ENCODE data around the gene JKAMP. TPM values are rescaled to one million over a fixed set of nuclear protein-coding genes. Genes with fewer than 3 reads are reported as not detected.

The JKAMP gene
- total RNA-seq, 2 donors from 2014 or later: 24.7 to 38.2 TPM

DNA sequence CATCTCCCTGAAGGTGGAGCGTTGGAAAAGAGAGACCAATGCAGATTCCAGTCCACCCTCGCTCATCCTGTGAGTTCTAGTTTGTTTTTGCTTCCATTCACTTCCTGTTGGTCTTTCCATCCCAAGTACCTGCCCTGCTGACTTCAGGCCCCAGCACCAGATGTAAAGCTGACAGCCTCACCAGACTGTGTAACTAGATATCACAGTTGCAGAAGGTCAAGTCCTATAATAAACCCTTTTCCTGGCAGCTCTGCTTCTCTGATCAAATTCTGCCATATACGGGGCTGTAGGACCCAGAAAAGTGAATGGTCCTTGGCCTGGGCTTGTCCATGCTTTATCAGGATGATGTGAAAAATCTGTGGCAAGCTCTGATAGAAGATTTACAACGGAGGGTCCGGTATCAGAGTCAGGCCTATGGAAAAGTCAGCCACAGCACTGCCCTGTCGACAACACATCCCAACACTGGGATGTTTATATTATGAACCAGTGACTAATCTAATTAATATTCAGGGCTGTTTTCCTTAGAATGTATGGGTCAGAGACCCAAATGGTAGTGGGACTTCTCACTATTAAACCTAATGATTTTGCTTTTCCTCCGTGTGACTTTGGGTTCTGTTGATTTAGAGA is 50.2 kb downstream of the JKAMP start:
- DNase-seq (ENCODE audit: low spot score) (no peak), ATAC-seq (no peak)
- Mint-ChIP-seq H3K4me3 (no peak overlapping the region), H3K36me3 (no peaks in the 10 kb centered on the region), H3K27me3 (peaks cover 16 to 36% of the 10 kb centered on the region in 2 donors), H3K27ac (no peak overlapping the region), H3K4me1 (ENCODE audit: low read depth in 2 of 2) (no peaks in the 10 kb centered on the region), H3K9me3 (no peaks in the 10 kb centered on the region)

- Mint-ChIP-seq H3K27ac (no peak overlapping the region), H3K27me3 (peaks cover 11 to 24% of the 10 kb centered on the region in 2 donors), H3K4me1 (ENCODE audit: low read depth in 2 of 2) (no peaks in the 10 kb centered on the region), H3K36me3 (no peaks in the 10 kb centered on the region), H3K4me3 (no peak overlapping the region), H3K9me3 (no peaks in the 10 kb centered on the region)
- DNase-seq (ENCODE audit: low spot score): no peak
- no peak for ATAC-seq
Observed at GRCh38 chr14:59537476-59537875, 53.2 kb downstream of the JKAMP start.

- ATAC-seq (no peak), DNase-seq (ENCODE audit: low spot score) (no peak)
- H3K27me3 Mint-ChIP-seq: peaks cover 14 to 24% of the 10 kb centered on the region in 2 donors
- H3K9me3 Mint-ChIP-seq: no peaks in the 10 kb centered on the region
- H3K36me3 Mint-ChIP-seq: no peaks in the 10 kb centered on the region
- H3K27ac Mint-ChIP-seq: no peak overlapping the region
- no peak overlapping the region for H3K4me3 Mint-ChIP-seq
- H3K4me1 Mint-ChIP-seq (ENCODE audit: low read depth in 2 of 2): no peaks in the 10 kb centered on the region
Observed at GRCh38 chr14:59538936-59539335, 54.6 kb downstream of the JKAMP start.

GRCh38 chr14:59540852-59541251 is 56.5 kb downstream of the JKAMP start:
- Mint-ChIP-seq H3K36me3 (no peaks in the 10 kb centered on the region), H3K4me3 (no peak overlapping the region)

GRCh38 chr14:59541731-59542130 is 57.4 kb downstream of the JKAMP start:
- ATAC-seq (no peak), DNase-seq (ENCODE audit: low spot score) (no peak)
- H3K4me3 Mint-ChIP-seq: no peak overlapping the region
- no peak overlapping the region for H3K27ac Mint-ChIP-seq
- no peaks in the 10 kb centered on the region for H3K36me3 Mint-ChIP-seq
- H3K4me1 Mint-ChIP-seq (ENCODE audit: low read depth in 2 of 2): no peaks in the 10 kb centered on the region
- no peaks in the 10 kb centered on the region for H3K9me3 Mint-ChIP-seq
- H3K27me3 Mint-ChIP-seq: peaks cover 10 to 12% of the 10 kb centered on the region in 2 donors

More at GRCh38 chr14:59540852-59541251, 56.5 kb downstream of the JKAMP start:
- Mint-ChIP-seq H3K4me1 (ENCODE audit: low read depth in 2 of 2) (no peaks in the 10 kb centered on the region), H3K27me3 (peaks cover 14 to 20% of the 10 kb centered on the region in 2 donors), H3K9me3 (no peaks in the 10 kb centered on the region), H3K27ac (no peak overlapping the region)
- ATAC-seq: no peak
- no peak for DNase-seq (ENCODE audit: low spot score)

GRCh38 chr14:59543873-59544272 is 59.6 kb downstream of the JKAMP start:
- Mint-ChIP-seq H3K27ac (no peak overlapping the region), H3K36me3 (no peaks in the 10 kb centered on the region), H3K9me3 (peaks cover 3% of the 10 kb centered on the region), H3K4me3 (no peak overlapping the region), H3K27me3 (peaks cover 11 to 13% of the 10 kb centered on the region in 2 donors), H3K4me1 (ENCODE audit: low read depth in 2 of 2) (no peaks in the 10 kb centered on the region)
- no peak for DNase-seq (ENCODE audit: low spot score)
- no peak for ATAC-seq

GRCh38 chr14:59547310-59547709 is 63.0 kb downstream of the JKAMP start:
- no peaks in the 10 kb centered on the region for H3K36me3 Mint-ChIP-seq
- ATAC-seq (no peak), DNase-seq (ENCODE audit: low spot score) (no peak)
- peaks cover 14 to 15% of the 10 kb centered on the region in 2 donors for H3K27me3 Mint-ChIP-seq
- no peak overlapping the region for H3K27ac Mint-ChIP-seq
- no peak overlapping the region for H3K4me3 Mint-ChIP-seq
- no peaks in the 10 kb centered on the region for H3K4me1 Mint-ChIP-seq (ENCODE audit: low read depth in 2 of 2)
- peaks cover 3% of the 10 kb centered on the region for H3K9me3 Mint-ChIP-seq

Other genes with a start within 250 kb of the JKAMP start
- gene GPR135, start 19.1 kb upstream of the JKAMP start, total RNA-seq: 1 to 10 TPM in 1 of 2 donors, under 1 TPM in 1; 0.83 to 3.8 TPM
- 10 to 100 TPM in 1 of 2 donors, 1 to 10 TPM in 1; 6.5 to 17.4 TPM for gene L3HYPDH, start 109 bp upstream of the JKAMP start, total RNA-seq
- gene CCDC175, start 92.3 kb downstream of the JKAMP start, total RNA-seq: not detected

Measured in natural killer cell treated with Interleukin-12 subunit alpha and Interleukin-12 subunit beta and Interleukin-15 and Interleukin-18, amount 100 ng/mL, for 72 hours (primary cell).